HG03025 (cell line): ENCODE results near the gene CD14.
"Not testable (repeated sequence)": the region's sequence is repeated elsewhere in the genome, so short reads cannot be mapped to it uniquely, and the experiment has no call there.

Experiments used
- ATAC-seq: cut with Tn5 transposase; IDR thresholded peaks from one replicate; pipeline ENCODE4 v1.9.1; 2021; ENCODE audit warnings: mild to moderate bottlenecking, moderate library complexity; ENCODE audit not compliant: unreplicated experiment, low FRiP score

Gene CD14

GRCh38 chr5:140598836-140599235 is 34.1 kb downstream of the CD14 start:
- no peak for ATAC-seq

- ATAC-seq = no peak
Observed at GRCh38 chr5:140596321-140596741, 36.6 kb downstream of the CD14 start.

- no peak for ATAC-seq
Observed at GRCh38 chr5:140595538-140596300, 37.3 kb downstream of the CD14 start.

- no peak for ATAC-seq
Observed at GRCh38 chr5:140594169-140594568, 38.8 kb downstream of the CD14 start.

- ATAC-seq = not testable (repeated sequence)
Observed at GRCh38 chr5:140593070-140593469, 39.9 kb downstream of the CD14 start.

- ATAC-seq = no peak
Observed at GRCh38 chr5:140591747-140592372, 41.1 kb downstream of the CD14 start.

GRCh38 chr5:140590861-140591260 is 42.1 kb downstream of the CD14 start:
- no peak for ATAC-seq

- no peak for ATAC-seq
Observed at GRCh38 chr5:140588311-140589070, 44.5 kb downstream of the CD14 start.

GRCh38 chr5:140587495-140587894 is 45.5 kb downstream of the CD14 start:
- no peak for ATAC-seq
